ENCODE measurements around the gene THSD1. TPM values are rescaled to one million over a fixed set of nuclear protein-coding genes. Genes with fewer than 3 reads are reported as not detected.

THSD1 gene
- total RNA-seq, 1 donor from 2014 or later = 4.8 TPM

DNA sequence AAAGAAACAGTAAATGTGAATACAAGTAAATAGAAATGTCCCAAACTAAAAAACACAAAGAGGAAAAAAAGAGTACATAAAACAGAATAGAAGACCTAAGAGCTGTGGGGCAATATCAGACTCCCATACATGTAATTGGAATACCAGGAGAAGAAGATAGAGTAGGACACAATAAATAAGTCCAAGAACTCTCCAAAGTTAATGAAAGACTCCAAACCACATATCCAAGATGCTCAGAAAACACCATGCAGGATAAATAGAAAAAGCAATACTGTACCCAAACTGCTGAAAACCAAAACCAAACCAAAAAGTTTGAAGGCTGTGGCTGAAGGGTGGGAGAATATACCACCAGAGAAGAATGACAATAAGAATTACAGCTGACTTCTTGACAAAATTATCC is 18.3 kb downstream of the THSD1 start:
- Histone ChIP-seq H3K36me3 (ENCODE audit: control insufficient read depth, insufficient read depth, low read length) (no peaks in the 10 kb centered on the region), H3K4me3 (ENCODE audit: low read depth, low read length) (no peak overlapping the region), H3K27me3 (ENCODE audit: control insufficient read depth, insufficient read depth, low read length) (no peaks in the 10 kb centered on the region)
- DNase-seq (ENCODE audit: low read depth) = no peak
- TF ChIP-seq, protein P1, sequence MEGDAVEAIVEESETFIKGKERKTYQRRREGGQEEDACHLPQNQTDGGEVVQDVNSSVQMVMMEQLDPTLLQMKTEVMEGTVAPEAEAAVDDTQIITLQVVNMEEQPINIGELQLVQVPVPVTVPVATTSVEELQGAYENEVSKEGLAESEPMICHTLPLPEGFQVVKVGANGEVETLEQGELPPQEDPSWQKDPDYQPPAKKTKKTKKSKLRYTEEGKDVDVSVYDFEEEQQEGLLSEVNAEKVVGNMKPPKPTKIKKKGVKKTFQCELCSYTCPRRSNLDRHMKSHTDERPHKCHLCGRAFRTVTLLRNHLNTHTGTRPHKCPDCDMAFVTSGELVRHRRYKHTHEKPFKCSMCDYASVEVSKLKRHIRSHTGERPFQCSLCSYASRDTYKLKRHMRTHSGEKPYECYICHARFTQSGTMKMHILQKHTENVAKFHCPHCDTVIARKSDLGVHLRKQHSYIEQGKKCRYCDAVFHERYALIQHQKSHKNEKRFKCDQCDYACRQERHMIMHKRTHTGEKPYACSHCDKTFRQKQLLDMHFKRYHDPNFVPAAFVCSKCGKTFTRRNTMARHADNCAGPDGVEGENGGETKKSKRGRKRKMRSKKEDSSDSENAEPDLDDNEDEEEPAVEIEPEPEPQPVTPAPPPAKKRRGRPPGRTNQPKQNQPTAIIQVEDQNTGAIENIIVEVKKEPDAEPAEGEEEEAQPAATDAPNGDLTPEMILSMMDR (IDR thresholded peaks at IDR 0.05; ENCODE audit: insufficient read depth, low read length, poor library complexity, severe bottlenecking) = no peak

DNA sequence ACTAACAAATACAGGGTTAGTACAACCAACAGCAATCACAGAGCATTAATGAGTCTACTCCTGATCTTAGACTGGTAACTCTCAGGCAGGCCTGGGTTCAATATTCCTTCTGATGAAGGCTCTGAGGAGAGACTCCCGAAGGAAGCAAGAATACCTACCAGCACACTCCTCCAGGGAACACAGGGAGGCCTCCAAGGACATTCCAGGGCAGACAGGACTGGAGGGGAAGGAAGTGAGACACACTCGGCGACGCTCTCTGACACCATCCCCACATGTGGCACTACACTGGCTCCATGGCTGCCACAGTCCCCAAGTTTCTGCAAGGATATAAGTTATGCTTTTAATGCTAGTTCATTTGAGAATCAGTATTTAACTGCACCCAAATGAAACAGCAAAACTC is 20.1 kb downstream of the THSD1 start:
- Histone ChIP-seq H3K36me3 (ENCODE audit: control insufficient read depth, insufficient read depth, low read length) (no peaks in the 10 kb centered on the region), H3K27me3 (ENCODE audit: control insufficient read depth, insufficient read depth, low read length) (no peaks in the 10 kb centered on the region), H3K4me3 (ENCODE audit: low read depth, low read length) (no peak overlapping the region)
- no peak for DNase-seq (ENCODE audit: low read depth)
- TF ChIP-seq, protein P1 (IDR thresholded peaks at IDR 0.05; ENCODE audit: insufficient read depth, low read length, poor library complexity, severe bottlenecking) = no peak

GRCh38 chr13:52383366-52383765 is 22.6 kb downstream of the THSD1 start:
- Histone ChIP-seq H3K4me3 (ENCODE audit: low read depth, low read length) (no peak overlapping the region), H3K27me3 (ENCODE audit: control insufficient read depth, insufficient read depth, low read length) (no peaks in the 10 kb centered on the region), H3K36me3 (ENCODE audit: control insufficient read depth, insufficient read depth, low read length) (no peaks in the 10 kb centered on the region)
- DNase-seq (ENCODE audit: low read depth) = no peak
- TF ChIP-seq, protein P1 (IDR thresholded peaks at IDR 0.05; ENCODE audit: insufficient read depth, low read length, poor library complexity, severe bottlenecking) = no peak

DNA sequence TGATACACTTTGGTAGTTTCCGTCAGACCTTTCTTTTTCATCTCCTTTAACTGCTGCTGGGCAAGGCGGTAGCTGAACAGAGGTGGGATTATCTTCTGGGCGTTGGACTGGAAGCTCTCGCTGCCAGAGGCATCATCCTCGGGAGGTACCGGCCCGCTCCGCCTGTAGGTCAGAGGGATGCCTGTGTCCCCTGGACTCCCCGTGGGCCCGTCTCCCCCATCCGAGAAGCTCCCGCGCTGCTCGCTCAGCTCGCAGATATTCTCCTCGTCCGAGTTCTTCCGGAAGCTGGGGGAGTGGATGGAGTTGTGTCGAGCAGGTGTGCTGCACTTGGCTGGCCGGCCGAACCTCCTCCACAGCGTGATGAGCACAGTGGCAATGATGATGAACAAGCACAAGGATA is 27.7 kb downstream of the THSD1 start:
- TF ChIP-seq, protein P1 (IDR thresholded peaks at IDR 0.05; ENCODE audit: insufficient read depth, low read length, poor library complexity, severe bottlenecking) = no peak
- Histone ChIP-seq H3K27me3 (ENCODE audit: control insufficient read depth, insufficient read depth, low read length) (no peaks in the 10 kb centered on the region), H3K36me3 (ENCODE audit: control insufficient read depth, insufficient read depth, low read length) (no peaks in the 10 kb centered on the region), H3K4me3 (ENCODE audit: low read depth, low read length) (no peak overlapping the region)
- no peak for DNase-seq (ENCODE audit: low read depth)

DNA sequence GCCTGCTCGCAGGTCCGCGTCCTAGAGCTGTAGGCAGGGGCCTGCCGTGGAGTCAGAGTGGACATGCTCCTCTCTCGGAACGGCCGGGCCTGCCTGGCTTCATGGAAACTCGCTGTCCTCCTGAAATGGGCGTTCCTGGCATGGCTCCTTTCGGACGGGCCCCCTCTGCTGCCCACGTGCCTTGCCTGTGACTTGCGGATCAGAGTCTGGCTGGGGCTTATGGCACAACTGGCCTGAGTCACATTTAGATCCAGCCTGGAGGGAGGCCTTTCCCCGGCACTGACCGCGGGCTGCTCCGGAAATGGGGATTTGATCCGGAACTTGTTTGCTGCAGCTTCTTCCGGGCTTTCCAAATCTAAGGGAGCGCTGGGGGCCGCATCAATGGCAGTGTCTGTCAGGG is 28.1 kb downstream of the THSD1 start:
- Histone ChIP-seq H3K4me3 (ENCODE audit: low read depth, low read length) (no peak overlapping the region), H3K36me3 (ENCODE audit: control insufficient read depth, insufficient read depth, low read length) (no peaks in the 10 kb centered on the region), H3K27me3 (ENCODE audit: control insufficient read depth, insufficient read depth, low read length) (no peaks in the 10 kb centered on the region)
- TF ChIP-seq, protein P1 (IDR thresholded peaks at IDR 0.05; ENCODE audit: insufficient read depth, low read length, poor library complexity, severe bottlenecking) = no peak
- DNase-seq (ENCODE audit: low read depth) = no peak

DNA sequence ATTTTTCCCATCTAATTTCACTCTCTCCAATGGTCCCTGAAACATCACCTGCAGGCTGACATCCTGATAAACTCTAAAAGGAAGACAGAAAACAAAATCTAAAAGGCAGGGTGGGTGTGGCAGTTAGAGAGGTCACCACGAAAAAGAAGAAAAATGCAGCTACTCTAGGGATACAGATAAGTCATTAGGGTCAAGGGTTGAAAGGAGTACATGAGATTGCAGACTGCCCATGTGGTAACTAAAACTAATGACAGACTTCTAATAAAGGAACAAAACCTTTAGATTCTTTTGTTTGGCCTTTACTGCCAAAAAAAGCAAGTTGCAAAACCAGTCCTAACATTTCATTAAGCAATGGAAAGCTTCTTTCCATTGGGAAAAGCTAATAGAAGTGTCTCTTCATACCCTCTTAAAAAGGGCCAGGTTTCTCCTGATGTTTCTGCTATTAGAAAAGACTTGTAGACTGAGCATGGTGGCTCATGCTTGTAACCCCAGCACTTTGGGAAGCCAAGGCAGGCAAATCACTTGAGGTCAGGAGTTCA is 31.0 kb downstream of the THSD1 start:
- Histone ChIP-seq H3K36me3 (ENCODE audit: control insufficient read depth, insufficient read depth, low read length) (no peaks in the 10 kb centered on the region), H3K27me3 (ENCODE audit: control insufficient read depth, insufficient read depth, low read length) (no peaks in the 10 kb centered on the region), H3K4me3 (ENCODE audit: low read depth, low read length) (no peak overlapping the region)
- TF ChIP-seq, protein P1 (IDR thresholded peaks at IDR 0.05; ENCODE audit: insufficient read depth, low read length, poor library complexity, severe bottlenecking) = no peak
- no peak for DNase-seq (ENCODE audit: low read depth)
